Suprapubic skin (tissue), 4 donors: ENCODE data around the gene WNT11. TPM values are rescaled to one million over a fixed set of nuclear protein-coding genes. Genes with fewer than 3 reads are reported as not detected.

Source experiments
- DNase-seq, 2 donors: peaks; one replicate each; pipeline ENCODE4 v3.0.0-alpha.2; 2019; ENCODE audit warnings: low spot score in 2 of 2
- H3K27ac ChIP-seq: fragments of 200-600 bp; sonication (generic); one replicate; pipeline ENCODE4 v1.5.1; 2019
- H3K27me3 ChIP-seq: fragments of 200-600 bp; sonication (generic); one replicate; pipeline ENCODE4 v1.5.1; 2019
- H3K36me3 ChIP-seq: fragments of 200-600 bp; sonication (generic); one replicate; pipeline ENCODE4 v1.5.1; 2019
- H3K4me1 ChIP-seq: fragments of 200-600 bp; sonication (generic); one replicate; pipeline ENCODE4 v1.5.1; 2019
- H3K4me3 ChIP-seq: fragments of 200-600 bp; sonication (generic); one replicate; pipeline ENCODE4 v1.5.1; 2019; ENCODE audit warnings: mild to moderate bottlenecking
- H3K9me3 ChIP-seq: fragments of 200-600 bp; sonication (generic); one replicate; pipeline ENCODE4 v1.5.1; 2019
- CTCF ChIP-seq, 2 donors: fragments of 200-600 bp in 1 of 2; fragments of 450-650 bp in 1 of 2; sonication (generic) in 1 of 2; IDR thresholded peaks; one replicate each; pipeline ENCODE4 v1.5.1; 2016 to 2019; ENCODE audit warnings: antibody characterized with exemption in 2 of 2, mild to moderate bottlenecking in 1 of 2, moderate library complexity in 1 of 2
- EP300 ChIP-seq: sonication (generic); formaldehyde crosslinking; IDR thresholded peaks from one replicate; pipeline ENCODE4 v1.6.1; 2017; ENCODE audit warnings: antibody characterized with exemption
- POLR2A ChIP-seq, 2 donors: fragments of 450-650 bp; IDR thresholded peaks; one replicate each; pipeline ENCODE4 v1.6.1; 2017; ENCODE audit warnings: antibody characterized with exemption in 2 of 2, mild to moderate bottlenecking in 2 of 2, moderate library complexity in 2 of 2
- POLR2AphosphoS5 ChIP-seq, 3 donors: sonication (generic); formaldehyde crosslinking; IDR thresholded peaks; one replicate each; pipeline ENCODE4 v1.6.1; 2017; ENCODE audit warnings: antibody characterized with exemption in 3 of 3
- WGBS: methylation state at CpG from one replicate; pipeline ENCODE4 v1.1.5; 2018; 5-methylcytosine and 5-hydroxymethylcytosine counted together
- total RNA-seq, 4 donors: library from RNA; depleted of rRNA; stranded (reverse); fragments of >200 nt; gene quantifications; one replicate each; pipeline ENCODE4 v1.1.0, GENCODE V29; 2016

Gene WNT11
- total RNA-seq, 4 donors from 2014 or later = 7.8 to 19.5 (median 11.0) TPM

DNA sequence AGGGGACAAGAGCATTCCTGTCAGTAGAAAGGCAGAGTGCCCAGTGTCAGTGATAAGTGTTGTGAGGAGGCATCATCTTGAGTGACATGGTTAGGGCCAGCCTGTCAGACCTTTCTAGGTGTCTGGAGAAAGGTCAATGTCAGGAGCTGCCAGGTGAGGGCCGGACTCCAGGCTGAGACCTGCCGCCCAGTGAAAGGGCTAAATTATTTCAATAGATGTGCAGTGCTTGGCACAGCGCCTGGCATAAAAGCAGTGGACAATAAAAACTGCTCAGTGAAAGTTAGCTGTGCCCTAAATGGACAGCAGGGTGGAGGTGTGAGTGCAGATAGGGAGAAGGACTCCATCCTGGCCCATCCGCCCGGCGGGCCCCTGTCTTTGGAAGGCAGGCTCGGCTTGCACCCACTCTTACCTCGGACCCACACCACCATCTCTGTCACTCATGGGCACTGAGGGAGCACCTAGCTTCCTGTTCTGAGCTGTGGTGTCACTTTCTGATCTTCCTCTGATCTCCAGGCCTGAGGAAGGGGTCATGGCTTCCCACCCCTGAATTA lies 23.5 kb upstream of the WNT11 start:
- Histone ChIP-seq H3K27ac (no peak overlapping the region), H3K36me3 (no peaks in the 10 kb centered on the region), H3K4me1 (peaks cover 13% of the 10 kb centered on the region), H3K27me3 (no peaks in the 10 kb centered on the region), H3K9me3 (no peaks in the 10 kb centered on the region), H3K4me3 (no peak overlapping the region)
- no peak for TF ChIP-seq POLR2AphosphoS5 (IDR thresholded peaks at IDR 0.05)
- no peak for TF ChIP-seq POLR2A (IDR thresholded peaks at IDR 0.05)
- TF ChIP-seq EP300 = no peak
- no peak for TF ChIP-seq CTCF (IDR thresholded peaks at IDR 0.05)
- 92% methylated on average over 8 of the region's 8 CpGs for WGBS
- DNase-seq = no peak

GRCh38 chr11:76228875-76229149 lies 22.5 kb upstream of the WNT11 start:
- H3K36me3 ChIP-seq = no peaks in the 10 kb centered on the region
- no peaks in the 10 kb centered on the region for H3K27me3 ChIP-seq
- TF ChIP-seq EP300 = no peak
- TF ChIP-seq POLR2AphosphoS5 (IDR thresholded peaks at IDR 0.05) = no peak
- TF ChIP-seq CTCF (IDR thresholded peaks at IDR 0.05) = no peak
- TF ChIP-seq POLR2A (IDR thresholded peaks at IDR 0.05) = no peak
- H3K4me3 ChIP-seq = no peak overlapping the region
- H3K9me3 ChIP-seq = no peaks in the 10 kb centered on the region
- no peak overlapping the region for H3K27ac ChIP-seq
- DNase-seq = no peak
- peaks cover 3% of the 10 kb centered on the region for H3K4me1 ChIP-seq
- 52% methylated on average over 5 of the region's 5 CpGs for WGBS

- WGBS = 80% methylated on average over 14 of the region's 15 CpGs
- TF ChIP-seq CTCF (IDR thresholded peaks at IDR 0.05) (no peak), POLR2A (IDR thresholded peaks at IDR 0.05) (no peak), EP300 (no peak), POLR2AphosphoS5 (IDR thresholded peaks at IDR 0.05) (no peak)
- Histone ChIP-seq H3K27me3 (no peaks in the 10 kb centered on the region), H3K4me3 (no peak overlapping the region), H3K9me3 (no peaks in the 10 kb centered on the region), H3K27ac (no peak overlapping the region), H3K36me3 (no peaks in the 10 kb centered on the region), H3K4me1 (no peaks in the 10 kb centered on the region)
- no peak for DNase-seq
These were observed 22.0 kb upstream of the WNT11 start for GRCh38 chr11:76228071-76228874.

DNA sequence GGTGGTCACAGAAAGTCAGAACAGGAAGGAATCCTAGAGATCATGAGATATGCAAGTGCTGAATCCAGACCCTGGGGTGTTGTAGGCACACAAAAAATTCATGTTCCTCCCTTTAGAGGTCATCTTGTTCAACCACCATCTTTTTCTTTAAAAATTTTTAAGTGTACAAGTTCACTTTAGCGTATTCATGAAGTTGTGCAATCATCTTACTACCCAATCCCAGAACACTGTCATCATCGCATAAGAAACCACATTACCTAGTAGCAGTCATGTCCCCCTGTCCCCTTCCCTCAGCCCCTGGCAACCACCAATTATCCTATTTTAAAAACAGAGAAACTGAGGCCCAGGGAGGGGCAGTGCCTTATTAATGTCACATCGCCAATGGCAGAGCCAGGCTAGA lies 20.3 kb upstream of the WNT11 start:
- Histone ChIP-seq H3K9me3 (no peaks in the 10 kb centered on the region), H3K36me3 (no peaks in the 10 kb centered on the region), H3K27ac (no peak overlapping the region), H3K27me3 (no peaks in the 10 kb centered on the region), H3K4me1 (no peaks in the 10 kb centered on the region), H3K4me3 (no peak overlapping the region)
- 95% methylated on average over 3 of the region's 3 CpGs for WGBS
- TF ChIP-seq POLR2AphosphoS5 (IDR thresholded peaks at IDR 0.05) (no peak), EP300 (no peak), POLR2A (IDR thresholded peaks at IDR 0.05) (no peak), CTCF (IDR thresholded peaks at IDR 0.05) (no peak)
- no peak for DNase-seq

GRCh38 chr11:76225122-76225611 lies 18.9 kb upstream of the WNT11 start:
- H3K9me3 ChIP-seq = no peaks in the 10 kb centered on the region
- 91% methylated on average over 15 of the region's 17 CpGs for WGBS
- DNase-seq = no peak
- H3K27me3 ChIP-seq = no peaks in the 10 kb centered on the region
- TF ChIP-seq POLR2AphosphoS5 (IDR thresholded peaks at IDR 0.05) (no peak), EP300 (no peak), POLR2A (IDR thresholded peaks at IDR 0.05) (no peak), CTCF (IDR thresholded peaks at IDR 0.05) (no peak)
- peak overlapping the region; percentile 24 for H3K27ac ChIP-seq
- no peaks in the 10 kb centered on the region for H3K36me3 ChIP-seq
- no peaks in the 10 kb centered on the region for H3K4me1 ChIP-seq
- H3K4me3 ChIP-seq = no peak overlapping the region
